ENCODE measurements around the gene NBPF3. TPM values are rescaled to one million over a fixed set of nuclear protein-coding genes. Genes with fewer than 3 reads are reported as not detected.

NBPF3 gene
- polyA plus RNA-seq, 2 of the 4 experiments (the other 2 are of a cell fraction): 7.4 to 8.5 TPM

- no peak for FAIRE-seq
Measured at GRCh38 chr1:21508580-21509350, 68.8 kb downstream of the NBPF3 start.

GRCh38 chr1:21509351-21510112 lies 69.6 kb downstream of the NBPF3 start, which contains the start of gene ALPL:
Gene ALPL, plus strand, starts transcription at chr1:21509423. Its CDS starts 44,659 bp downstream, at chr1:21554082.
- H3K27ac ChIP-seq: peak within 1 kb of the TSS in 1 of 2 experiments; percentile 58; a peak in 3 of 6 replicates
- TF ChIP-seq NR3C1 (IDR thresholded peaks at IDR 0.05) (no peak), NPAS2 (CRISPR knock-in tag; IDR thresholded peaks at IDR 0.05; ENCODE audit: borderline replicate concordance) (no peak), RAD21 (conservative IDR thresholded peaks at IDR 0.05 in 1 of 2, IDR thresholded peaks at IDR 0.05 in 1 of 2) (peak in 1 of 2 experiments; percentile 3; a peak in 1 of 5 replicates), CHD2 (IDR thresholded peaks at IDR 0.05; ENCODE audit: low read length, partially characterized antibody) (no peak), CBX8 (IDR thresholded peaks at IDR 0.05) (no peak), MAX (IDR thresholded peaks at IDR 0.05) (no peak), ZFP36 (IDR thresholded peaks at IDR 0.05; ENCODE audit: borderline replicate concordance, partially characterized antibody) (no peak), TP53 (CRISPR knock-in tag; IDR thresholded peaks at IDR 0.05) (no peak), PBX3 (IDR thresholded peaks at IDR 0.05) (no peak)
- ChIA-PET CTCF (interaction anchor here (0.6 to 10.3 kb wide), 11 partner anchors 8 to 171 kb away, joined by 3 to 60 read pairs (median 5); no protein-coding TSS in a partner anchor), POLR2A (interaction anchor here (0.5 kb wide), 1 partner anchor 463 kb away, joined by 3 read pairs; no protein-coding TSS in a partner anchor)
- H3K9me3 ChIP-seq: no peaks in the 10 kb centered on the region
- no peak for FAIRE-seq
- H3K4me1 ChIP-seq: no peaks in the 10 kb centered on the region
- WGBS (ENCODE audit: missing lambda C conversion rate): 61% methylated on average over 14 of the region's 67 CpGs
- ATAC-seq: peak; percentile 31 to 43; a peak in 4 of 6 replicates
- peak within 1 kb of the TSS; percentile 91 for H3K4me2 ChIP-seq
- no peak for DNase-seq (ENCODE audit: low read depth in 1 of 2, low spot score in 1 of 2)
- H3K4me3 ChIP-seq: peak within 1 kb of the TSS; percentile 41

More at GRCh38 chr1:21508580-21509350, 68.8 kb downstream of the NBPF3 start:
- Histone ChIP-seq H3K4me2 (peak overlapping the region; percentile 91), H3K9me3 (no peaks in the 10 kb centered on the region), H3K4me3 (peak overlapping the region; percentile 41), H3K4me1 (no peaks in the 10 kb centered on the region), H3K27ac (peak overlapping the region in 1 of 2 experiments; percentile 58; a peak in 3 of 6 replicates)
- peak; percentile 87 for TF ChIP-seq SMC3 (IDR thresholded peaks at IDR 0.05)
- TF ChIP-seq ZNF302 (CRISPR knock-in tag; IDR thresholded peaks at IDR 0.05): no peak
- 0 out of 2 replicates have a peak, but pooled peaks have one; percentile 17 for TF ChIP-seq MAX (IDR thresholded peaks at IDR 0.05)
- TF ChIP-seq RAD21 (conservative IDR thresholded peaks at IDR 0.05 in 1 of 2, IDR thresholded peaks at IDR 0.05 in 1 of 2): peak; percentile 52 to 75
- peak; percentile 72 for TF ChIP-seq CTCF (IDR thresholded peaks at IDR 0.05)
- ChIA-PET CTCF (interaction anchor here (0.6 to 10.3 kb wide), 10 partner anchors 9 to 151 kb away, joined by 3 to 60 read pairs (median 5); no protein-coding TSS in a partner anchor), POLR2A (interaction anchor here (0.5 kb wide), 1 partner anchor 464 kb away, joined by 3 read pairs; no protein-coding TSS in a partner anchor)
- ATAC-seq (peak; percentile 88 to 91), DNase-seq (ENCODE audit: low read depth in 1 of 2, low spot score in 1 of 2) (peak; percentile 30 to 62)
- WGBS (ENCODE audit: missing lambda C conversion rate): 13% methylated on average over 23 of the region's 45 CpGs

GRCh38 chr1:21510113-21510493 lies 70.2 kb downstream of the NBPF3 start:
- TF ChIP-seq MAFK (IDR thresholded peaks at IDR 0.05; ENCODE audit: partially characterized antibody) (no peak), ELK1 (IDR thresholded peaks at IDR 0.05; ENCODE audit: low read depth, low read length) (no peak), POLR2AphosphoS2 (conservative IDR thresholded peaks at IDR 0.05; ENCODE audit: low read length) (no peak), ZSCAN20 (CRISPR knock-in tag; IDR thresholded peaks at IDR 0.05) (no peak), MAX (IDR thresholded peaks at IDR 0.05) (no peak)
- Histone ChIP-seq H3K4me2 (no peak overlapping the region), H3K9me3 (no peaks in the 10 kb centered on the region), H3K4me1 (no peaks in the 10 kb centered on the region), H3K4me3 (no peak overlapping the region), H3K27ac (no peak overlapping the region)
- ChIA-PET POLR2A (no interaction called here), CTCF (interaction anchor here (0.6 to 10.3 kb wide), 10 partner anchors 8 to 172 kb away, joined by 3 to 60 read pairs (median 5); no protein-coding TSS in a partner anchor)
- ATAC-seq (no peak), DNase-seq (ENCODE audit: low read depth in 1 of 2, low spot score in 1 of 2) (no peak), FAIRE-seq (no peak)
- WGBS (ENCODE audit: missing lambda C conversion rate): 75% methylated on average over 11 of the region's 12 CpGs

All from A549 (cell line).